Panc1 (cell line): ENCODE measurements around the gene NT5DC3.

Experiments
- POLR2AphosphoS5 ChIP-seq: IDR thresholded peaks from 2 replicates; pipeline ENCODE4 v1.6.1; 2012; ENCODE audit warnings: mild to moderate bottlenecking, low read depth, low read length, moderate library complexity
- TF ChIP-seq, protein P1 (sequence below): fragments of 450-650 bp; IDR thresholded peaks from 2 replicates; pipeline ENCODE4 v1.5.1; 2017; ENCODE audit warnings: mild to moderate bottlenecking

GRCh38 chr12:103868215-103868614, 27.2 kb upstream of the NT5DC3 start:
- TF ChIP-seq, protein P1, sequence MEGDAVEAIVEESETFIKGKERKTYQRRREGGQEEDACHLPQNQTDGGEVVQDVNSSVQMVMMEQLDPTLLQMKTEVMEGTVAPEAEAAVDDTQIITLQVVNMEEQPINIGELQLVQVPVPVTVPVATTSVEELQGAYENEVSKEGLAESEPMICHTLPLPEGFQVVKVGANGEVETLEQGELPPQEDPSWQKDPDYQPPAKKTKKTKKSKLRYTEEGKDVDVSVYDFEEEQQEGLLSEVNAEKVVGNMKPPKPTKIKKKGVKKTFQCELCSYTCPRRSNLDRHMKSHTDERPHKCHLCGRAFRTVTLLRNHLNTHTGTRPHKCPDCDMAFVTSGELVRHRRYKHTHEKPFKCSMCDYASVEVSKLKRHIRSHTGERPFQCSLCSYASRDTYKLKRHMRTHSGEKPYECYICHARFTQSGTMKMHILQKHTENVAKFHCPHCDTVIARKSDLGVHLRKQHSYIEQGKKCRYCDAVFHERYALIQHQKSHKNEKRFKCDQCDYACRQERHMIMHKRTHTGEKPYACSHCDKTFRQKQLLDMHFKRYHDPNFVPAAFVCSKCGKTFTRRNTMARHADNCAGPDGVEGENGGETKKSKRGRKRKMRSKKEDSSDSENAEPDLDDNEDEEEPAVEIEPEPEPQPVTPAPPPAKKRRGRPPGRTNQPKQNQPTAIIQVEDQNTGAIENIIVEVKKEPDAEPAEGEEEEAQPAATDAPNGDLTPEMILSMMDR, result no peak
- TF ChIP-seq POLR2AphosphoS5, result no peak
